NCI-H2081 (cell line): ENCODE data around the gene TMEM40.
"Not testable (repeated sequence)": the region's sequence is repeated elsewhere in the genome, so short reads cannot be mapped to it uniquely, and the experiment has no call there.

ENCODE experiments used
- DNase-seq, 2 experiments: peaks; one replicate each; lab custom pipeline; 2025; lab: John Stamatoyannopoulos, UW

TMEM40 gene

GRCh38 chr3:12716605-12717151 is 42.4 kb downstream of the TMEM40 start:
- no peak for DNase-seq

DNA sequence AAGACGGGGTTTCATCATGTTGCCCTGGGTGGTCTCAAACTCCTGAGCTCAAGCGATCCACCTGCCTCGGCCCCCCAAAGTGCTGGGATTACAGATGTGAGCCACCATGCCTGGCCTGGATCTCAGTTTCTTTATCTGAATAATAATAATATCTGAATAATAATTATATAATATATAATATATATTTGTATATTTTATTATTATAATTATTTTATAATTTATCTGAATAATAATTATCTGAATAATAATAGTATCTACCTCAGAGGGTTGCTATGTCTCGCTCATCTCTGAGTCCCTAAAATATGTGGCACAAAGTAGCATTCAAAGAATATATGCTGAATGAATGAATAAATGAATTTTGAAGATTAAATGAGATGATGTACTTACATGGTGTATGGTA is 44.8 kb downstream of the TMEM40 start:
- no peak for DNase-seq

DNA sequence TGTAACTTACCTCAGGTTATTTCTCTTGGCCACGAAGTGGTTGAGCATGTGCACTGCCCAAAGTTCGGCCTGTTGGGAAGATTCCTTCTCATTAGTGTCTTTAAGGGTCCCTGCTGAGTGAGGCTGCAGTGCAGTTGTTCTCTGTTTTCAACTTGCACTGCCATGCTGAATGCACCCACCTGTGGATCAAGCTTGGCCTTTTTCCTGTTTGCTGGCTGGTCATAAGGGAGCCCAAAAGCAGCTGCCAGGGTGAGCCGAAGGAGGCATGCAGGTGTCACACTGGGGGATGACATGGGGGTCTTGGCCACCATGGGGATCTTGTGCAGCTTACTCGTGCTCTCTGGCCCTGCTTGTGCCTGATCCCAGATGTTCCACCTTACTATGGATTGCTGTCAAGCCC is 49.0 kb downstream of the TMEM40 start:
- DNase-seq: no peak

DNA sequence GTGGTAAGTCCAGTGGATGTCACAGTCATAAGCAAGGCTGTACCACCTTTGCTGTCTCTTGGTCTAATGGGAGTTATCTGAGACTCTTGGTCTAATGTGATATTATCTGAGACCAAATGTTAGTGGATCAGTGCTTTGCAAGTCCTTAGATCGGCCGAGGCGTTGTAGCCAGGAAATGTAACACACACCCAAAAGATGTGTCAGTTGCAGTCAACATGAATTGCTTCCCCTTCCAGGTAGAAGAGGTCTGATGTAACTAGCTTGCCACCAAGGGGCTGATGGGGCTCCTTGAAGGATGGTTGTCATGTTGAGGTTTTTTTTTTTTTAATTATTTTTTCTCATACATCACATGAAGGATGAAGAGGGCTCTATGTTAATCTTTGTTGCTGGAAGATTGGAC is 49.7 kb downstream of the TMEM40 start:
- DNase-seq: no peak

DNA sequence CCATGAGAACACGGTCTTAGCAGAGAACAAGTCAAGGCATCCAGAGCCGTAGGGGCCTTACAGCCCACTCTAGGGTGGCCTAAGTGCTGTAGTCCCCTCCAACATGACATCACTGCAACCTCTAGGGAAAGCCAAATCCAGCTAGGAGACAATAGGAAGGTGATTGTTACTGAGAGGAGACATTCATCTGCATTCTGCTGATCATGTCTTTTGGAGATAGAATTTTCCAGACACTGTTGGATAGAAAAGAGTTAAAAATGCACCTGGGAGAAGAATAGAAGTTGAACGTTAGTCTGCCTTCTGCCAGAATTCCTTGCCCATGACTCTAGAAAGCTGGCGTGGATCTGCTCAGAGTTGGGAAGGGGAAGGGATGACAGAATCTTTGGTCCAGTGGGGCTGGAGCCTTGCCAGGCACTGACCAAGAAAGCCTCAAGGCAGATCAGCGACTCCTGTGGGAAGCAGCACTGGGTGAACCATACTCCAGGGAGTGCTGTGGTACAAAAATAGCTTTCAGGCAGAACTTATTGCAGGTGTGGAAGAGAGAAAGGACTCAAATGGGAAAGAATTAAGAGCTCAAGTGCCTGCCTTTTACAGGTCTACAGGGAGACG is 50.4 kb downstream of the TMEM40 start:
- no peak for DNase-seq

DNA sequence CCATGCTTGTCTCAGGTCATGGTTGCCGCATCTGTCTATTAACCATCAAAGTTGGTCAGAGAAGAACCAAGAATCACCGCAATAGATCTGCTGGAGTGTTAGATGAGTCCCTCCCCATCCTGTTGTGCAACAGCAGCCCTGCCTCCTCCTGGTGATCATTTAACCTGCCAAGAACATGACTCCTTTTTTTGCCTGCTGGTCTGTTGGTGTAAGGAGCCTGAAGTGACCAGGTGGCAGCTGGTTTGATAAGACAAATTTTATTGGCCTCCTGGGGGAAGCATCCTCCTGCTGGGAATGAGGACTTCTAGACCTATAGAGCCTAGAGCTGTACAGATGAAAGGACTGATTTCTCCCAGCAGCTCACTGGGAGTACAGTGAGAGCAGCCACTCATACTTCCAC is 51.6 kb downstream of the TMEM40 start:
- no peak for DNase-seq

DNA sequence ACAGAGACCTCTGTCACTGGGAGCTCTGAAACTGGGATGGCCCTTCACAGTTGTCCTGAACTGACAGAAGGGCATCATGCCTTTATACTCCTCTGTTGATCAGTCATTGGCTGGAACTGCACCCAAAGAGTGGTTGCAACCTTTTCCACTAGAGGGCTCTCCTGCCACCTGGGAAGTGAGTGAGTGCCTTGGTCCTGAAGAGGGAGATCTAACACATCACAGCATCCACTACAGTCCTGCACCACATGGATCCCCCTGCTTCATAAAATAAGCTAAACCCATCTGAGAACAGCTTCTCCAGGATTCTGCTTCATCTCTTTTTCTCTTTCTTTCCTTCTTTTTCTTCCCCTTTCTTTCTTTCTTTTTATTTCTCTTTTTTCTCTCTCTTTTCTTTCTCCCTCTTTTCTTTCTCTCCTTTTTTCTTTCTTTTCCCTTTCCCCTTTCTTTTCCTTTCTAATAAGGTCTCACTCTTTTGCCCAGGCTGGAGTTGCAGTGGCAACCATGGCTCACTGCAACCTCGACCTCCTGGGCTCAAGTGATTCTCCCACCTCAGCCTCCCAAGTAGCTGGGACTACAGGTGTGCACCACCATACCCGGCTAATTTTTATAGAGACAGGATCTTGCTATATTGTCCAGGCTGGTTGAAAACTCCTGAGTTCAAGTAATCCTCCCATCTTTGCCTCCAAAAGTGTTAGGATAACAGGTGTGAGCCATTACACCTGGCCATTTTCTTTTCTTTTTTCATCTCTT is 52.4 kb downstream of the TMEM40 start:
- peak; percentile 40 to 73 for DNase-seq

DNA sequence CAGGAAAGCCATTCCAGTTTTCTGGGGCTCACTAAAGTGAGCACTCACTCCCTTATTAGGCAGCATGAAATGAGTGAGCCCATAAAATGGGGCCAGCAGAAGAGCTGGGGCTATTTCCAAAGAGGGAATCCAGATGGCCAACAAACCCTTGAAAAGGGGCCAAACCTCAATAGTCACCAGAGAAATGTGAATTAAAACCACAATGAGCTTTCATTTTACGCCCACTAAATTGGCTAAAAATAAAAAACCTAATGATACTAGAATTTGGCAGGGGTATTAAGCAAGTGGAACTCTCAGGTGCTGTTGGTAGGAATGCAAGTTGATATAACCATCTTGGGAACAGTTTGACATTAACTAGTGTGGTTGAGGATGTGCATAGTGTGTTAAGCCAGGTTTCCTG is 53.1 kb downstream of the TMEM40 start:
- DNase-seq: no peak

GRCh38 chr3:12705374-12705926 is 53.6 kb downstream of the TMEM40 start:
- DNase-seq: no peak

- DNase-seq: no peak
These were observed 56.6 kb downstream of the TMEM40 start for GRCh38 chr3:12702501-12702900.

GRCh38 chr3:12701601-12702000 is 57.5 kb downstream of the TMEM40 start:
- DNase-seq: not testable (repeated sequence)

- DNase-seq: no peak
These were observed 58.3 kb downstream of the TMEM40 start for GRCh38 chr3:12700800-12701199.

DNA sequence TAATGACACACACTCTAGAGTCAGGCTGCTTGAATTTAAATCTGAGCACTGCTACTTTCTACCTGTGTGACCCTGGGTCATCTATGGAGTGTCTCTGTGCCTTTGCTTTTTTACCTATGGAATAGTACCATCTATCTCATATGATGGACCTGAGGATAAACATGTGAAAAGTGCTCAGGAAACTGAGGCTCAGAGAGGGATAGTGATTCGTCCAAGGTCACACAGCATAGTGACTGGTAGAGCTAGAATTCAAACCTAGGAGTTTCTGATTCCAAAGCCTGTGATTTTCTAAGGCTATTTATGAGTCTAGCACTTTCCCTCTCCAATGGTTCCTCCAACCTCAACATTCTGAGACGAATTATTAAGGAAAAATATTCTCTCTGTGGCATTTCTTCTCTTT is 63.1 kb downstream of the TMEM40 start:
- no peak for DNase-seq

DNA sequence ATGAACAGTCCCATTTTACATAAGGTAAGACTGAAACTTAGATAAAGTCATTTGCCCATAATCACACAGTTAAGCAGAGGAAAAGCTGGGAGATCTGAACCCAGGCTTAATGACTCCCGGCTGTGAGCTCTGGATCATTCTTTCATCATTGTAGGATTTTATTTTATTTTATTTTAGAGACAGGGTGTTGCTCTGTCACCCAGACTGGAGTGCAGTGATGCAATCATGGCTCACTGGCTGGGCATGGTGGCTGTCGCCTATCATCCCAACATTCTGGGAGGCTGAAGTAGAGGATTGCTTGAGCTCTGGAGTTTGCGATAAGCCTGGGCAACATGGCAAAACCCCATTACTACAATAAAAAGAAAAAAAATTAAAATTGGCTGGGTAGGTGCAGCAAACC is 63.9 kb downstream of the TMEM40 start:
- no peak for DNase-seq

DNA sequence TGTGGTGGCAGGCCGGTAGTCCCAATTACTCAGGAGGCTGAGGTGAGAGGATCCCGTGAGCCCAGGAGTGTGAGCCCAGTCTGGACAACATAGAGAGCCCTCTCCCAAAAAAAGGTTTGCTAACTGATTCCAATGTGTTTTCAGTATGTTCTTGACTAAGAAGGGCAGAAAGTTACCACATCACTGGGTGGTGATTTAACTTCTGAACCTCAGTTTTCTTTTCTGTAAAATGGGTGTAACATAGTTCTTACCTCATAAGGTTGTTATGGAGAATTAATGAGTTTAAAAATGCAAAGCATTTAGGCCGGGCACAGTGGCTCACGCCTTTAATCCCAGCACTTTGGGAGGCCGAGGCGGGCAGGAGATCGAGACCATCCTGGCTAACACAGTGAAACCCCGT is 66.6 kb downstream of the TMEM40 start:
- DNase-seq: no peak

DNA sequence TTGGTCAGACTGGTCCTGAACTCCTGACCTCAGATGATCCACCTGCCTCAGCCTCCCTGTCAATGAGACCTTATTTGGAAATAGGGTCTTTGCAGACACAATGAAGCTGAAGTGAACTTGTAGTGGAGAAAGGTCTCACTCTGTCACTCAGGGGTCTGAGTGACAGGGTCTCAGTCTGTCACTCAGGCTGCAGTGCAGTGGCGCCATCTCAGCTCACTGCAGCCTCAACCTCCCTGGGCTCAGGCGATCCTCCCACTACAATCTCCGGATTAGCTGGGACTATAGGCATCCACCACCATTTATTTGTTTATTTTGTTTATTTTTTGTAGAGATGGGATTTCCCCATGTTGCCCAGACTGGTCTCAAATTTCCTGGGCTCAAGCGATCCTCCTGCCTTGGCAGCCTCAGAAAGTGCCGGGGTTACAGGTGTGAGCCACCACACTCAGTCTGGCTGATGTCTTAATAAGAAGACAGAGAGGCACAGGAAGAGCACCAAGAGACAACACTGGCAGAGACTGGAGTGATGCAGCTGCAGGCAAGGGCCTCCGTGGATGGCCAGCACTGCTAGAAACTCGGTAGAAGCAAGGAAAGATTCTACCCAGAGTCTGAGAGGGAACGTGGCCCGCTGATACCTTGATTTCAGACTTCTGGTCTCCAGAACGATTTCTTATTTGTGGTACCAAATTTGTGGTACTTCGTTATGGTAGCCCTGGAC is 68.9 kb downstream of the TMEM40 start:
- DNase-seq: no peak

DNA sequence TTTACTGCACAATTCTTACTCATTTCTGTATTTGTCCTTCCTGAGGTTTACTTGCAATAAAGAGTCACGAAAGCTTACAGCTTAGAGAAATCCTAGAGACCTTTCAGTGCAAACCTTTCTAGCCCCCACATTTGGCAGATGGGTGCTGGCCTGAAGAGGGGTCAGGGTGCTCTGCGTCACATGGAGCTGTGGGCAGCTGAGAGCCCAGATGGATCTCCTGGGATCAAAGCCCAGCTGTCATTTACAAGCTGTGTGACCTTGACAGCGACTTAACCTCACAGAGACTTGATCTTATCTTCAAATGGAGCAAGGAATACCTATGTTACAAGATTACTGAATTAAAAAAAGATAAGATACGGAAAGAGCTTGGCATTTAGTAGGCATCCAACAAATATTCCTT is 71.1 kb downstream of the TMEM40 start:
- no peak for DNase-seq

GRCh38 chr3:12686096-12686495 is 73.0 kb downstream of the TMEM40 start:
- DNase-seq: no peak
